ENCODE data around the gene MAP4K3. TPM values are rescaled to one million over a fixed set of nuclear protein-coding genes. Genes with fewer than 3 reads are reported as not detected.

MAP4K3 gene
- total and polyA plus RNA-seq, 2 donors (not counting 1 experiment from before 2014, with no cell fraction given) = 1.3 to 28.3 TPM

DNA sequence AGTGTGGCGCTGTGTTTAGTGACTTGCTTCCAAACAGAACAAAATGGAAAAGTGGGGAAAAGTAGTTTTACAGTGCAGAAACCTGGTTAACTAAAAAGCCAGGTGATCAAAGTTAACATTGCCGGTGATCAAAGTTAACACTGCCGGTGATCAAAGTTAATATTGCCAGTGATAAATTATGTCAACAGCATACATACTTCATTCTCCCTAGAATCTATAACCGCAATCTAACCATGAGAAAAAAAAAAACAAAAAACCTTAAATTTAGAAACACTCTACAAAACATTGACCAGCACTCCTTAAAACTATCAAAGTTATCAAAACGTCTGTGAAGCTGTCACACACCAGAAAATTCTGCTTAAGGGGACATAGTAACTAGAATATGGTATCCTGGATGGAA, 18.6 kb downstream of the MAP4K3 start:
- intact Hi-C loops (cut with micrococcal nuclease) = no loop called here
- peaks cover 7% of the 10 kb centered on the region for H3K4me1 Mint-ChIP-seq
- Histone ChIP-seq H2AFZ (ENCODE audit: insufficient read depth, low read depth, low read length, poor library complexity, severe bottlenecking) (no peak overlapping the region), H3K27ac (ENCODE audit: low read length in 2 of 2) (no peak overlapping the region), H4K20me1 (ENCODE audit: control insufficient read depth, insufficient read depth, low read length, poor library complexity, severe bottlenecking) (no peaks in the 10 kb centered on the region), H3K27me3 (replicated peaks in 1 of 4; ENCODE audit: control extremely low read depth in 1 of 4, control insufficient read depth in 3 of 4, insufficient read depth in 4 of 4, low read length in 3 of 4) (no peaks in the 10 kb centered on the region), H3K9me3 (ENCODE audit: control extremely low read depth in 1 of 3, control insufficient read depth in 2 of 3, insufficient read depth in 1 of 3, low read length in 2 of 3) (no peaks in the 10 kb centered on the region), H3K36me3 (replicated peaks in 1 of 2; ENCODE audit: control extremely low read depth in 1 of 2, control insufficient read depth in 1 of 2, extremely low read depth in 1 of 2, insufficient read depth in 2 of 2, low read length in 1 of 2) (no peaks in the 10 kb centered on the region), H3K4me1 (ENCODE audit: control insufficient read depth in 2 of 2, insufficient read depth in 2 of 2, low read length in 2 of 2) (no peaks in the 10 kb centered on the region), H3K79me2 (ENCODE audit: control insufficient read depth, insufficient read depth, low read length) (peaks cover 42% of the 10 kb centered on the region), H3K9ac (ENCODE audit: low read length) (no peak overlapping the region), H3K4me3 (ENCODE audit: control extremely low read depth in 1 of 5, extremely low read depth in 1 of 5, insufficient read depth in 1 of 5, low read depth in 2 of 5, low read length in 4 of 5) (no peak overlapping the region), H3K4me2 (replicated peaks; ENCODE audit: low read depth, low read length, poor library complexity, severe bottlenecking) (no peak overlapping the region)
- H3K27ac Mint-ChIP-seq = no peak overlapping the region
- H3K27me3 Mint-ChIP-seq = no peaks in the 10 kb centered on the region
- ChIA-PET CTCF (interaction anchor here (0.7 kb wide), 1 partner anchor 836 kb away, joined by 3 read pairs; no protein-coding TSS in a partner anchor), POLR2A (no interaction called here)
- no peak for ATAC-seq (ENCODE audit: low read depth)
- no peak for DNase-seq
- no peak overlapping the region for H3K4me3 Mint-ChIP-seq
- no peaks in the 10 kb centered on the region for H3K9me3 Mint-ChIP-seq (ENCODE audit: insufficient read depth)
- 100% methylated on average over 4 of the region's 5 CpGs for WGBS (ENCODE audit: insufficient coverage)
- TF ChIP-seq EZH2 (IDR thresholded peaks at IDR 0.05; ENCODE audit: borderline replicate concordance, insufficient read depth, low read depth, low read length, poor library complexity, severe bottlenecking) (no peak), CTCF (IDR thresholded peaks at IDR 0.05) (no peak)

GRCh38 chr2:39416140-39416539, 20.9 kb downstream of the MAP4K3 start:
- H3K27me3 Mint-ChIP-seq = no peaks in the 10 kb centered on the region
- no peak overlapping the region for H3K9ac ChIP-seq (ENCODE audit: low read length)
- H3K4me1 ChIP-seq (ENCODE audit: control insufficient read depth in 2 of 2, insufficient read depth in 2 of 2, low read length in 2 of 2) = no peaks in the 10 kb centered on the region
- no peak overlapping the region for H3K27ac Mint-ChIP-seq
- H3K4me3 Mint-ChIP-seq = no peak overlapping the region
- no peak overlapping the region for H2AFZ ChIP-seq (ENCODE audit: insufficient read depth, low read depth, low read length, poor library complexity, severe bottlenecking)
- peaks cover 19% of the 10 kb centered on the region for H3K79me2 ChIP-seq (ENCODE audit: control insufficient read depth, insufficient read depth, low read length)
- H3K9me3 Mint-ChIP-seq (ENCODE audit: insufficient read depth) = no peaks in the 10 kb centered on the region
- ChIA-PET POLR2A (no interaction called here), CTCF (no interaction called here)
- ATAC-seq (ENCODE audit: low read depth) (no peak), DNase-seq (no peak)
- H3K9me3 ChIP-seq (ENCODE audit: control extremely low read depth in 1 of 3, control insufficient read depth in 2 of 3, insufficient read depth in 1 of 3, low read length in 2 of 3) = no peaks in the 10 kb centered on the region
- intact Hi-C loops (cut with micrococcal nuclease) = no loop called here
- no CpG with 5 or more reads among the region's 2 CpGs for WGBS (ENCODE audit: insufficient coverage)
- peaks cover 14% of the 10 kb centered on the region for H3K4me1 Mint-ChIP-seq
- no peak for TF ChIP-seq EZH2 (IDR thresholded peaks at IDR 0.05; ENCODE audit: borderline replicate concordance, insufficient read depth, low read depth, low read length, poor library complexity, severe bottlenecking)
- no peak for TF ChIP-seq CTCF (IDR thresholded peaks at IDR 0.05)
- no peaks in the 10 kb centered on the region for H4K20me1 ChIP-seq (ENCODE audit: control insufficient read depth, insufficient read depth, low read length, poor library complexity, severe bottlenecking)
- H3K36me3 ChIP-seq (replicated peaks in 1 of 2; ENCODE audit: control extremely low read depth in 1 of 2, control insufficient read depth in 1 of 2, extremely low read depth in 1 of 2, insufficient read depth in 2 of 2, low read length in 1 of 2) = no peaks in the 10 kb centered on the region
- H3K27ac ChIP-seq (ENCODE audit: low read length in 2 of 2) = no peak overlapping the region
- no peak overlapping the region for H3K4me3 ChIP-seq (ENCODE audit: control extremely low read depth in 1 of 5, extremely low read depth in 1 of 5, insufficient read depth in 1 of 5, low read depth in 2 of 5, low read length in 4 of 5)
- H3K4me2 ChIP-seq (replicated peaks; ENCODE audit: low read depth, low read length, poor library complexity, severe bottlenecking) = no peak overlapping the region
- no peaks in the 10 kb centered on the region for H3K27me3 ChIP-seq (replicated peaks in 1 of 4; ENCODE audit: control extremely low read depth in 1 of 4, control insufficient read depth in 3 of 4, insufficient read depth in 4 of 4, low read length in 3 of 4)

Measured in B cell (primary cell).